DMS153 (cell line): ENCODE measurements around the gene IRGM.
"Not testable (repeated sequence)": the region's sequence is repeated elsewhere in the genome, so short reads cannot be mapped to it uniquely, and the experiment has no call there.

Experiments used
- DNase-seq: peaks from one replicate; lab custom pipeline; 2025; lab: John Stamatoyannopoulos, UW

Gene IRGM, protein sequence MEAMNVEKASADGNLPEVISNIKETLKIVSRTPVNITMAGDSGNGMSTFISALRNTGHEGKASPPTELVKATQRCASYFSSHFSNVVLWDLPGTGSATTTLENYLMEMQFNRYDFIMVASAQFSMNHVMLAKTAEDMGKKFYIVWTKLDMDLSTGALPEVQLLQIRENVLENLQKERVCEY

GRCh38 chr5:150846308-150846653 is at the start of gene IRGM:
Gene IRGM, plus strand, starts transcription at chr5:150846521. Its CDS starts 1,603 bp downstream, at chr5:150848124.
- not testable (repeated sequence) for DNase-seq

GRCh38 chr5:150797384-150797783 is 48.9 kb upstream of the IRGM start:
- no peak for DNase-seq

DNA sequence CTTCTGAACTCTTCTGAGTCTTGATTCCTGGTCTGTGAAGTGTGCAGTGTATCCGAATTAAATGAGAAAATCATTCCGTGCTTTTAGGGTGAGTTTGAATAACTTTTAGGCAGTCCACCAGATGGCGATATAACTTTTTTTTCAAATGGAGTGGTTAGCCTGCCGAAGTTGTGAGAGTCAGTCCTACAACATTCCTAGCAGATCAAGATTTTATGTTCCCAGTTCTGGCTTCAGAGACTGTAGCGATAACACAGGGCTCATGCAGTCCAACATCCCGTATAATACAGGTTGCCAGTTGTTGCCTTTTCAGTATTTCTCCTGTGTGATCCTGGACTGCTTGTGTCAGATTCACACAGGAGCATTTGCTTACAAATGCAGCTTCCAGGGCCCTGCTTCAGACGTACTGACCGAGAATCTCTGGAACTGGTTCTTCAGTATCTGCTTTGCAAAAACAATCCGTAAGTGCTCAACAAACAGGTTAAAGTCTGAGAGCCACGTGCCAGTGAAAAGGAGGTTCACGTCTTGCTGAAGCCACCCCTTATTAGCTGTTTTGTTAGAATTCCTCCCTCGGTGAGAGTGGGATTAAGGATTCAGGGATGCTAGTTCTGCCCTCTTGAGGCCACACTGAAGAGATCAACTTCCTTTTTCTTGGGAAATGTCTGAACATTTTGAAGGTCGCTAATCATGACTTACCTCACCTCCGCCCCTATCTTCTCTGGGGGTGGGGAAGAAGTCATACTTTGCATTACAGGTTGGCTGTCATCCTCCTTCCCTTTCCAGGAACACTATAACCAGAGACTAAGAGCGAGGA is 45.0 kb upstream of the IRGM start:
- no peak for DNase-seq

DNA sequence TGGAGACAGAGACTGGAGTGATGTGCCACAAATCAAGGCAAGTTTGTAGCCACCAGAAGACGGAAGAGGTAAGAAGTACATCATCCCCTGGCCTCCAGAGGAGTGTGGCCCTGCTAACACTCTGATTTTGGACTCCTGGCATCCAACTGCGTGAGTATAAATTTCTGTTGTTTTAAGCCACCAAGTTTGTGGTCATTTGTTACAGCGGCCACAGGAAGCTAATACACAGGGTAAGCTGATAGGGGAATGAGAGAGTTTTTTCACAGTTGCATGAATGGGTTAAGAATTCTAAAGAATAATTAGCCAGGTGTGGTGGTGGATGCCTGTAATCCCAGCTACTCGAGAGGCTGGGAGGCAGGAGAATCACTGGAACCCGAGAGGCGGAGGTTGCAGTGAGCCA is 41.9 kb upstream of the IRGM start:
- DNase-seq, result no peak

DNA sequence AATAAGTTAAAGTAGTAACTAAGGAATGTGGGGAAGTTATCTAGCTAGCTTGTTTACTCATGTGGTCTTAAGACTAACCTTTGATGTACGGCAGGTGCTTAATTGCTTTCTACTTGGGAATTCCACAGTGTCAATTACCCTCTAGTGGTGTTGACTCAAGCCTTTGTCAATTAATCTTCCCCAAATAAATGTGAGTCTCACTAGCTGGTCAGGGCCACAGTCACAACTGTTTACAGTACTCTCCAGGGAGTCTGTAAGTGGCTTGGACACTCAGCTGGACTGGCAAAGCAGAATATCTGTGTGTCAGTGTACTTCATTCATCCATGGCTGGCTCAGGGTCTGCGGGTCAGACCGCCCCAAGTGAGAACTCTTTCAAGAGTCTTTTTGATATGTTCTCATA is 37.0 kb upstream of the IRGM start:
- DNase-seq, result no peak

DNA sequence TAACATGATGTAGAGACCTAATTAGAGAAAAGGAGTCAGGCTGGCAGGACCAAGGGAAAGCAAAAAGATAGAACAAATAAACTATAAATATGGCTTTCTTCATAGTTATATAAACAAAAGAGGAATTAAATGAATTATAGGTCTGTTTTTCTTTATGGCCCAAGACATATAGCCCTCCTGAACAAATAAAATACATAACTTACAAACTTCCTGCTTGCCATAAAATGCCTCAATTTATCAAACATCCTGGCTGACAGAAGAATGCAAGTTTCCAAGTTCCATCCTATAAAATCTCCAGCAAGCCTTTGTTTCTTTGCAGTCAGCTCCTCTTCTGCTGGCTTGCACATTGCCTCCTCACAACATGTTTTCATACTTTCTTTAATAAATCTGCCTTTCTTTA is 31.3 kb upstream of the IRGM start:
- DNase-seq, result no peak

GRCh38 chr5:150816946-150817345 is 29.4 kb upstream of the IRGM start:
- no peak for DNase-seq

DNA sequence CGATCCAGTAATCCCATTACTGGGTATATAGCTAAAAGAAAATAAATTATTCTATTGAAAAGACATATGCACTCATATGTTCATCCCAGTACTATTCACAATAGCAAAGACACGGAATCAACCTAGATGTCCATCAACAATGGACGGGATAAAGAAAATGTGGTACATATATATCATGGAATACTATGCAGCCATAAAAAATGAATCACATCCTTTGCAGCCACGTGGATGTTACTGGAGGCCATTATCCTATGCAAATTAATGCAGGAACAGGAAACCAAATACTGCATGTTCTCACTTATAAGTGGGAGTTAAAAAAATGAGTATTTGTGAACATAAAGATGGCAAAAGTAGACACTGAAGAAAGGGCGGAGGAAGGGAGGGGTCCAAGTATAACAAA is 16.6 kb upstream of the IRGM start:
- no peak for DNase-seq

- not testable (repeated sequence) for DNase-seq
Observed at GRCh38 chr5:150831821-150832220, 14.5 kb upstream of the IRGM start.

- no peak for DNase-seq
Observed at GRCh38 chr5:150836064-150836463, 10.3 kb upstream of the IRGM start.

DNA sequence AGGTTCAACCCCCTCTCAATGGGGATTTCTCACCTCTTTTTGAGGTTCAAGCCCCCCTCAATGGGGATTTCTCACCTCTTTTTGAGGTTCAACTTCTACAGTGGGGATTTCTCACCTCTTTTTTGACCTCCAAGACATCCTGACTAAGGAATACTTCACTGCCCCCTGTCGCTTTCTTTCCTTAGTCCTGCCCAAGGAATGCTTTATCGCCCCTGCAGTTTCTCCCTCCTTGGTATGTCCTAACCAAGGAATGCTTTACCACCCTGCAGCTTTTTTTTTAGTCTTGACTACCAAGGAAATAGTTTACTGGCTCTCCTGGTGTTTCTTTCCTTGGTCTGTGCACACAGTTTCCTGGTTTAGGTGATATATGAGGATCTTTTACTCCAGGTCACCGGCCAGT is 9.6 kb upstream of the IRGM start:
- no peak for DNase-seq

GRCh38 chr5:150845185-150845859 is 999 bp upstream of the IRGM start:
- not testable (repeated sequence) for DNase-seq

- DNase-seq, result peak; percentile 36
Observed at GRCh38 chr5:150846654-150847333, 473 bp downstream of the IRGM start.

DNA sequence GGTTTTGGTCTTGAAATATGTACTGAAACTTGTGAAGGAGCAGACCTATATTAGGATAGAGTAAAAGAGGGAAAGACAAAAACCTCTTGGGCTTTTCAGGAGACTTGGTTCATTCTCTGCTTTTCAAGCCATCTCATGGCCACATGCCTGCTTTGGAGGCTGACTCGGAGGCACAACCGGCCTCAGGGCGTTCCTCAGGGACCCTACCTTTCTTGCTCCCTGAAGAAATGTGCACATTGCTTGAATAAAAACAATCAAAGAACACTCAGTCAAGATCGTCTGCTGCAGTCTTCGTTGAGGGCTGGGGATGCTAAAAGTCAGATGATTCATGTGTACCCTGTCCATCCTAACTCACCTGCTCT is 994 bp downstream of the IRGM start:
- DNase-seq, result no peak

GRCh38 chr5:150848271-150848670 is 1.9 kb downstream of the IRGM start:
- DNase-seq, result no peak

GRCh38 chr5:150851039-150851438 is 4.7 kb downstream of the IRGM start:
- DNase-seq, result no peak

DNA sequence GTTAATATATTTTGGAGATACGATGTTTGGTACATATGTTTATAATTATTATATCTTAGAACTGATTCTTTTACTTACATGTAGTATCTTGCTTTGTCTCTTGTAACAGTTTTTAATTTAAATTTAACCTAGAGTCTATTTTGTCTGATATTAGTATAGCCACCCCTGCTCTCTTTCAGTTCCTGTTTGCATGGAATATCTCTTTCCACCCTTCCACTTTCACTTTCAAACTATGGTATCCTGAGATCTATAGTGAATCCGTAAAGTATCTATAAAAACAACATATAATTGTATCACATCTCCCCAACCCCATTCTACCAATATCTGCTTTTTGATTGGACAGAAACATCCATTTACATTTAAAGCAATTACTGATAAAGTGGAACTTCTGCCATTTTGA is 7.2 kb downstream of the IRGM start:
- DNase-seq, result no peak

DNA sequence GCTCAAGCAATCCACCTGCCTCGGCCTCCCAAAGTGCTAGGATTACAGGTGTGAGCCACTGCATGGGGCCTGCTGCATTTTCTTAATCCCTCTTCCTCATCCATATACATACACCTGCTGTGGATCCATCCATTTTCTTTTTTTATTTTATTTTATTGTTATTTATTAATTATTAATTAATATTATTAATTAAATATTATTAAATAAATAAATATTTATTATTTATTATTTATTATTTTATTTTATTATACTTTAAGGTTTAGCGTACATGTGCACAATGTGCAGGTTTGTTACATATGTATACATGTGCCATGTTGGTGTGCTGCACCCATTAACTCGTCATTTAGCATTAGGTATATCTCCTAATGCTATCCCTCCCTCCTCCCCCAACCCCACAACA is 10.4 kb downstream of the IRGM start:
- not testable (repeated sequence) for DNase-seq

GRCh38 chr5:150860246-150860821 is 14.0 kb downstream of the IRGM start:
- no peak for DNase-seq

- no peak for DNase-seq
Observed at GRCh38 chr5:150862070-150862469, 15.7 kb downstream of the IRGM start.

DNA sequence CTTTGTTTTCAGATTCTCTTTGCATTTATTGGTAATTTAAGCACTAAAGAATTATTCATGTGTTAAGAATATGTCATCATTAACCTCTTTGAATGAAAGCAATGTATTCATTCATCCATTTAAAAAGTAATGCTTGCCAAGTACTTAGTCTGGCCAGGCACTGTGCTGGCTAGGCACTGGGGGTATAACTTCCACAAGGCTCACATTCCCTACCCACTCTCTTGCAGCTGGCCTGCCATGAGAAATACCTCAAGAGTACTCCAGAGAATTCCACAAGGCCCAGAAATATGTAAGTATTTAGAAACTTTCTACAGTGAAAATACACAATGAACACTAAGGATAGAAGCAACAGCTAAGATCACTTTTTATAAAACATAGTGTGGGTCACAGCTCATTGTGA is 33.0 kb downstream of the IRGM start:
- no peak for DNase-seq
